Panc1 (cell line): ENCODE measurements around the gene RAB30.
A peak's percentile ranks its signal among the peaks of the same experiment; 100 is the strongest.

Source experiments
- POLR2AphosphoS5 ChIP-seq: IDR thresholded peaks from 2 replicates; pipeline ENCODE4 v1.6.1; 2012; ENCODE audit warnings: mild to moderate bottlenecking, low read depth, low read length, moderate library complexity
- TF ChIP-seq, protein P1 (sequence below): fragments of 450-650 bp; IDR thresholded peaks from 2 replicates; pipeline ENCODE4 v1.5.1; 2017; ENCODE audit warnings: mild to moderate bottlenecking

DNA sequence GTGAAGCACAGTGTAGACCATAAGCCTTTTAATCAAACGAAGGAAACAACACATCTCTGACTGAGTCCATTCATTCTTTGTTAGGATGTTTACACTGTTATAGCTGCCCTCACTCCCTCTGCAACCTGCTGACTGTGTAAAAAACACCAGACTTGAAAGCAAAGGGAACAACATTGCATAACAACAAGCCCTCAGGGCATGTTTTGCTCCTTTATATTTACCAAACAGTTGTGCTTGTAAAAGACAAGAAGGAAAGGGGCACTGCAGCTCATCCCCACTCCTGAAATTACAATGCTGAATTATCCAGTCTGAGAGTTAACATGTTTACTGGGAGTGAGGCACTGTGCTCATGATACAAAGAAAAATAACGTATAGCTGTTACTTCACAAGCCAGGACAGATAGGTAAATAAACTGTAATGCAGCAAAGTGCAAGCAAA, 46.4 kb downstream of the RAB30 start:
- TF ChIP-seq POLR2AphosphoS5, result peak; percentile 46; the same call in 1 of the 2 replicates
- TF ChIP-seq, protein P1, sequence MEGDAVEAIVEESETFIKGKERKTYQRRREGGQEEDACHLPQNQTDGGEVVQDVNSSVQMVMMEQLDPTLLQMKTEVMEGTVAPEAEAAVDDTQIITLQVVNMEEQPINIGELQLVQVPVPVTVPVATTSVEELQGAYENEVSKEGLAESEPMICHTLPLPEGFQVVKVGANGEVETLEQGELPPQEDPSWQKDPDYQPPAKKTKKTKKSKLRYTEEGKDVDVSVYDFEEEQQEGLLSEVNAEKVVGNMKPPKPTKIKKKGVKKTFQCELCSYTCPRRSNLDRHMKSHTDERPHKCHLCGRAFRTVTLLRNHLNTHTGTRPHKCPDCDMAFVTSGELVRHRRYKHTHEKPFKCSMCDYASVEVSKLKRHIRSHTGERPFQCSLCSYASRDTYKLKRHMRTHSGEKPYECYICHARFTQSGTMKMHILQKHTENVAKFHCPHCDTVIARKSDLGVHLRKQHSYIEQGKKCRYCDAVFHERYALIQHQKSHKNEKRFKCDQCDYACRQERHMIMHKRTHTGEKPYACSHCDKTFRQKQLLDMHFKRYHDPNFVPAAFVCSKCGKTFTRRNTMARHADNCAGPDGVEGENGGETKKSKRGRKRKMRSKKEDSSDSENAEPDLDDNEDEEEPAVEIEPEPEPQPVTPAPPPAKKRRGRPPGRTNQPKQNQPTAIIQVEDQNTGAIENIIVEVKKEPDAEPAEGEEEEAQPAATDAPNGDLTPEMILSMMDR, result no peak
